Measurements from ENCODE around the gene FAM168A. TPM values are rescaled to one million over a fixed set of nuclear protein-coding genes. Genes with fewer than 3 reads are reported as not detected.

FAM168A gene
- total and polyA plus RNA-seq, 10 of the 15 experiments (the other 5 are each of a cell fraction or from before 2014, with no cell fraction given): 1.7 to 20.0 (median 10.0) TPM

DNA sequence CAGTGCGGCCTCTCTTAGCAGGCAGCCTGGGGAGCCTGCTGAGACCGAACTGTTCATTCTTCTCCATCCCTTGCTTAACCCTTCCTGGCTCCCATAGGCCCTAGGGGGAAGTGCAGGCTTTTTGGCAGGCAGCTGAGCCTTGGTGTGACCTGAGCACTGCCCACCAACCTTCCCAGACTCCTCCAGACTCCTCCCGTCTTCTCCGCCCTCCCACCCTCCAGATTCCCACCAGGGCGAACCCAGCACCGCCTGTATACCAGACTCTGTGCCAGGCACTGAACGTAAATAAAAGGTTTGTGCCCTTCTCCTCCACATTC, 213.8 kb downstream of the FAM168A start (continued):
- TF ChIP-seq, protein P1, sequence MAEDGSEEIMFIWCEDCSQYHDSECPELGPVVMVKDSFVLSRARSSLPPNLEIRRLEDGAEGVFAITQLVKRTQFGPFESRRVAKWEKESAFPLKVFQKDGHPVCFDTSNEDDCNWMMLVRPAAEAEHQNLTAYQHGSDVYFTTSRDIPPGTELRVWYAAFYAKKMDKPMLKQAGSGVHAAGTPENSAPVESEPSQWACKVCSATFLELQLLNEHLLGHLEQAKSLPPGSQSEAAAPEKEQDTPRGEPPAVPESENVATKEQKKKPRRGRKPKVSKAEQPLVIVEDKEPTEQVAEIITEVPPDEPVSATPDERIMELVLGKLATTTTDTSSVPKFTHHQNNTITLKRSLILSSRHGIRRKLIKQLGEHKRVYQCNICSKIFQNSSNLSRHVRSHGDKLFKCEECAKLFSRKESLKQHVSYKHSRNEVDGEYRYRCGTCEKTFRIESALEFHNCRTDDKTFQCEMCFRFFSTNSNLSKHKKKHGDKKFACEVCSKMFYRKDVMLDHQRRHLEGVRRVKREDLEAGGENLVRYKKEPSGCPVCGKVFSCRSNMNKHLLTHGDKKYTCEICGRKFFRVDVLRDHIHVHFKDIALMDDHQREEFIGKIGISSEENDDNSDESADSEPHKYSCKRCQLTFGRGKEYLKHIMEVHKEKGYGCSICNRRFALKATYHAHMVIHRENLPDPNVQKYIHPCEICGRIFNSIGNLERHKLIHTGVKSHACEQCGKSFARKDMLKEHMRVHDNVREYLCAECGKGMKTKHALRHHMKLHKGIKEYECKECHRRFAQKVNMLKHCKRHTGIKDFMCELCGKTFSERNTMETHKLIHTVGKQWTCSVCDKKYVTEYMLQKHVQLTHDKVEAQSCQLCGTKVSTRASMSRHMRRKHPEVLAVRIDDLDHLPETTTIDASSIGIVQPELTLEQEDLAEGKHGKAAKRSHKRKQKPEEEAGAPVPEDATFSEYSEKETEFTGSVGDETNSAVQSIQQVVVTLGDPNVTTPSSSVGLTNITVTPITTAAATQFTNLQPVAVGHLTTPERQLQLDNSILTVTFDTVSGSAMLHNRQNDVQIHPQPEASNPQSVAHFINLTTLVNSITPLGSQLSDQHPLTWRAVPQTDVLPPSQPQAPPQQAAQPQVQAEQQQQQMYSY (CRISPR knock-in tag; IDR thresholded peaks at IDR 0.05): no peak
- no peak for TF ChIP-seq ASH2L (IDR thresholded peaks at IDR 0.05; ENCODE audit: borderline replicate concordance, low read depth)
- TF ChIP-seq EZH2 (IDR thresholded peaks at IDR 0.05; ENCODE audit: borderline replicate concordance, control insufficient read depth, low read depth, low read length): no peak
- TF ChIP-seq, protein P2, sequence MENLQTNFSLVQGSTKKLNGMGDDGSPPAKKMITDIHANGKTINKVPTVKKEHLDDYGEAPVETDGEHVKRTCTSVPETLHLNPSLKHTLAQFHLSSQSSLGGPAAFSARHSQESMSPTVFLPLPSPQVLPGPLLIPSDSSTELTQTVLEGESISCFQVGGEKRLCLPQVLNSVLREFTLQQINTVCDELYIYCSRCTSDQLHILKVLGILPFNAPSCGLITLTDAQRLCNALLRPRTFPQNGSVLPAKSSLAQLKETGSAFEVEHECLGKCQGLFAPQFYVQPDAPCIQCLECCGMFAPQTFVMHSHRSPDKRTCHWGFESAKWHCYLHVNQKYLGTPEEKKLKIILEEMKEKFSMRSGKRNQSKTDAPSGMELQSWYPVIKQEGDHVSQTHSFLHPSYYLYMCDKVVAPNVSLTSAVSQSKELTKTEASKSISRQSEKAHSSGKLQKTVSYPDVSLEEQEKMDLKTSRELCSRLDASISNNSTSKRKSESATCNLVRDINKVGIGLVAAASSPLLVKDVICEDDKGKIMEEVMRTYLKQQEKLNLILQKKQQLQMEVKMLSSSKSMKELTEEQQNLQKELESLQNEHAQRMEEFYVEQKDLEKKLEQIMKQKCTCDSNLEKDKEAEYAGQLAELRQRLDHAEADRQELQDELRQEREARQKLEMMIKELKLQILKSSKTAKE (IDR thresholded peaks at IDR 0.05; ENCODE audit: low read depth, poor library complexity, severe bottlenecking): no peak
- no peak for TF ChIP-seq ZNF384 (IDR thresholded peaks at IDR 0.05; ENCODE audit: borderline replicate concordance, low read depth, low read length)
- no peak for TF ChIP-seq FOXK2 (IDR thresholded peaks at IDR 0.05)
